DMS114 treated with DMSO at 0.1 percent for 48 hours (cell line): ENCODE results near the gene LTA.

Experiments used
- DNase-seq: peaks from one replicate; lab custom pipeline; 2025; ENCODE audit not compliant: unreplicated experiment; lab: John Stamatoyannopoulos, UW

The LTA gene

GRCh38 chr6:31622684-31623091 is 50.6 kb downstream of the LTA start:
- DNase-seq, result no peak
